ENCODE measurements around the gene BCL3. TPM values are rescaled to one million over a fixed set of nuclear protein-coding genes. Genes with fewer than 3 reads are reported as not detected.

The BCL3 gene
- total RNA-seq, 1 experiment from 2014 or later = 7.3 TPM

DNA sequence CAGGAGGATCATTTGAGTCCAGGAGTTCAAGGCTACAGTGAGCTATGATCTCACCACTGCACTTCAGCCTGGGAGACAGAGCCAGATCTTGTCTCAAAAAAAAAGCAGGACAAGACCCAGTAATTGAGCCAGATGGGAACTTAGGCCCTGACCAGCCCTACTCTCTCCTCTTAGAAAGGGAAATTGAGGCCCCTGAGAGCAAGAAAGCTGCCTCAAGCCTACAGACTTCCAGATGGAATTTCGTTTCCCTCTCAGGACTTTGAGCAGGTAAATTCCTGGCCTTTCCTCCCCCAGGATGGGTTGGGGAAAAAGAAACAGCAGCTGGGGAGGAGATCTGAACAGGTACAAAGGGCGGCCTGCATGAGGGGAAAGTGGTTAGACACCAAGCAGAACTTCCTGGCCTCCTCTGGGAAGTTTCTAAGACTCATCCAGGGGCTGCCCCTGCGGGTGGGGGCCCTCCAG is 3.6 kb upstream of the BCL3 start:
- Histone ChIP-seq H3K4me3 (no peak overlapping the region), H3K27ac (peak overlapping the region; percentile 5; the same call in 1 of the 2 replicates), H3K9me3 (replicated peaks) (no peaks in the 10 kb centered on the region), H3K27me3 (no peaks in the 10 kb centered on the region), H3K36me3 (no peaks in the 10 kb centered on the region), H3K4me1 (peaks cover 29% of the 10 kb centered on the region)
- no peak for DNase-seq

DNA sequence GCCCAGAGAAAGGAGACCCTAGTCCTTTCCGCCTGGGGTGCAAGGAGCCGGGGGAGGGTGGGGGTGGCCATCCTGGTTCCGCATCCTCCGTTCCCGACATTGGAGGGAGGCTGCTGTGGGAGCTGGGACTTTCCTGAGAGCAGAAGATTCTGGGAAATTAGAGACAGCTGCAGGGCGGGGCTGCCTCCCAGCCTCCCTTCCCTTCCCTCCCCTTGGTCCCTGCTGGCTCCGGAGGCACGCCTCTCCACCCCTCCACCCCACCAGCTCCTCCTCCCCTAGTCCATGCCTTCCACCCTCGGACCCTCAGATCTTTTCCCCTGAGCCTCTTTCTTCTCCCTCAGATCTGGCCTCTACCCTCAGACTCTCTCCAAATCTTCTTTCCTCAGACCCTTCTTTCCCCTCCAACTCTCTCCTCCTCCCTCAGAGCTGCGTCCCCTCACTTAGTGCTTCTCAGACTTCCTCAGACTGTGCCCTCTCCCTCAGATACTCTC is 3.1 kb upstream of the BCL3 start:
- H3K4me3 ChIP-seq = no peak overlapping the region
- peak; percentile 90 to 92 for DNase-seq
- H3K36me3 ChIP-seq = no peaks in the 10 kb centered on the region
- H3K9me3 ChIP-seq (replicated peaks) = no peaks in the 10 kb centered on the region
- peaks cover 29% of the 10 kb centered on the region for H3K4me1 ChIP-seq
- H3K27ac ChIP-seq = peak overlapping the region; percentile 5; the same call in 1 of the 2 replicates
- H3K27me3 ChIP-seq = no peaks in the 10 kb centered on the region

DNA sequence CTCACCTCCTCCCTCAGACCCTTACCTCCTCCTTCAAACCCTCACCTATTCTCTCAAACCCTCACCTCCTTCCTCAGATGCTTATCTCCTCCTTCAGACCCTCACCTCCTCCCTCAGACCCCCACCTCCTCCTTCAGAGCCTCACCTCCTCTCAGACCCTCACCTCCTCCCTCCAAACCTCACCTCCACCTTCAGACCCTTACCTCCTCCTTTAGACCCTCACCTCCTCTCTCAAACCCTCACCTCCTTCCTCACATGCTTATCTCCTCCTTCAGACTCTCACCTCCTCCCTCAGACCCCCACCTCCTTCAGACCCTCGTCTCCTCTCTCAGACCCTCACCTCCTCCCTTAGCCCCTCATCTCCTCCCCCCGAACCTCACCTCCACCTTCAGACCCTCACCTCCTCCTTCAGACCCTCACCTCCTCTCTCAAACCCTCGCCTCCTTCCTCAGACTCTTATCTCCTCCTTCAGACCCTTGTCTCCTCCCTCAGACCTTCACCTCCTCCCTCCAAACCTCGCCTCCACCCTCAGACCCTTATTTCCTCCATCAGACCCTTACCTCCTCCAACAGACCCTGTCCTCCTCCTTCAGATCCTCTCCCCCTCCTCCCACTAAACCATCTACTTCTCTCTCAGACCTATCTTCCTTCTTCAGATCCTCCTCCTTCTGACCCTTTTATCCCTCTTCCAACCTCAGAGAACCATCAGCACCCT is 2.5 kb upstream of the BCL3 start:
- no peak overlapping the region for H3K4me3 ChIP-seq
- H3K4me1 ChIP-seq = peaks cover 26% of the 10 kb centered on the region
- H3K27me3 ChIP-seq = no peaks in the 10 kb centered on the region
- H3K9me3 ChIP-seq (replicated peaks) = no peaks in the 10 kb centered on the region
- H3K27ac ChIP-seq = no peak overlapping the region
- DNase-seq = no peak
- no peaks in the 10 kb centered on the region for H3K36me3 ChIP-seq

DNA sequence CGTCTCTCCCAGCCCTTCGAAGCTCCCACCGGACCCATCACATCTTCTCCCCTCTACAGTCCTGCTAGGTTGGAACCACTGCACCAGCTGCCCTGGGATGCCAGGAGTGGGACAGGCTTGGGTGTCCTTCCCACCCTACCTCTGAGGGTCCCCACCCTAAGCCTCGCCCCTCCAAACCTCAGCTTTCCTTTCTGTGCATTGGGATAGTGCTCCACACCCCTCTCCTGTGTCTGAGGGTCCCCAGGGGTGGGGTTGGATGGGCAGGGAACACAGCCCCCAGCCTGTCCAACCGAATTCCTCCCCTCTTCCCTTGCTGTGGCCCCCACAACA is 1.9 kb upstream of the BCL3 start:
- H3K27ac ChIP-seq = no peak overlapping the region
- DNase-seq = no peak

DNA sequence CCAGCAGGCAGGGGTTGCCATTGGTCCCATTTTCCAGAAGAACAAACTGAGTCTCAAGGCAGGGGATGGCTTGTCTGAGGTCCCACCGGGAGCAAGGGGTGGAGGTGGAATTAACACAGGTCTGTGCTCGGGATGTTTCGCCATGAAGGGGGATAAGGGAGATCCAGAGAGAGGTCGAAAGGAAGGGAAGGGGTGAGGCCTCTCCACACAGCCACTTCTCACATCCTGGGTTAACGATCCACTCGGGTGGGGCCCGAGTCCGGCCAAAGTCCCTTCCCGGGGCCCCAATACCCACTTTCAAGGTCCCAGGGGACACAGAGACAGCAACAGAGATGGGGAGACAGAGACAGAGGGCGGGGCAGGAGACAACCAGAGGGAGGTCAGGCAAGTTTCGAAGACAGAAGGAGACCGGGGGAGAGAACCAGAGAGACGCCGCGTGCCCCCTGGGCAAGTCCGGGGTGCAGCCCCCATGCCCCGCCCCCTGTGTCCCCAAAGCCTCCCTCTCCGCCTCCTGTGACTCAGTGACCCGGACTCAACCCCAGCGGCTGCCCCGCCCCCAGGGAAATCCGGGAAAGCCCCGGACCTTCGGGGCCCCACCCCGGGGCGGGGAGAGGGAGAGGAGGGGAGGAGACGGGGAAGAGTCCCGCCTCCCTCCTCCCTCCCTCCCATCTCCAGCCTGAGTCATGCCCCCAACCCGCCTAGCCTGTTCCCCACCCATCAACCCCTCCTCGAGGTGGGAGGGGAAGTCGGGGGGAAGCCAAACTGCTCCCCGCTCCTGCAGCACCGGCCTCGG is 1.4 kb upstream of the BCL3 start:
- peak overlapping the region; percentile 75 for H3K4me3 ChIP-seq
- peaks cover 19% of the 10 kb centered on the region for H3K4me1 ChIP-seq
- H3K9me3 ChIP-seq (replicated peaks) = no peaks in the 10 kb centered on the region
- peak overlapping the region; percentile 63 for H3K27ac ChIP-seq
- DNase-seq = peak; percentile 94 to 95
- H3K36me3 ChIP-seq = no peaks in the 10 kb centered on the region
- H3K27me3 ChIP-seq = no peaks in the 10 kb centered on the region

More for the DNA sequence above, 1.9 kb upstream of the BCL3 start:
- Histone ChIP-seq H3K4me3 (no peak overlapping the region), H3K9me3 (replicated peaks) (no peaks in the 10 kb centered on the region), H3K27me3 (no peaks in the 10 kb centered on the region), H3K36me3 (no peaks in the 10 kb centered on the region), H3K4me1 (peaks cover 22% of the 10 kb centered on the region)

DNA sequence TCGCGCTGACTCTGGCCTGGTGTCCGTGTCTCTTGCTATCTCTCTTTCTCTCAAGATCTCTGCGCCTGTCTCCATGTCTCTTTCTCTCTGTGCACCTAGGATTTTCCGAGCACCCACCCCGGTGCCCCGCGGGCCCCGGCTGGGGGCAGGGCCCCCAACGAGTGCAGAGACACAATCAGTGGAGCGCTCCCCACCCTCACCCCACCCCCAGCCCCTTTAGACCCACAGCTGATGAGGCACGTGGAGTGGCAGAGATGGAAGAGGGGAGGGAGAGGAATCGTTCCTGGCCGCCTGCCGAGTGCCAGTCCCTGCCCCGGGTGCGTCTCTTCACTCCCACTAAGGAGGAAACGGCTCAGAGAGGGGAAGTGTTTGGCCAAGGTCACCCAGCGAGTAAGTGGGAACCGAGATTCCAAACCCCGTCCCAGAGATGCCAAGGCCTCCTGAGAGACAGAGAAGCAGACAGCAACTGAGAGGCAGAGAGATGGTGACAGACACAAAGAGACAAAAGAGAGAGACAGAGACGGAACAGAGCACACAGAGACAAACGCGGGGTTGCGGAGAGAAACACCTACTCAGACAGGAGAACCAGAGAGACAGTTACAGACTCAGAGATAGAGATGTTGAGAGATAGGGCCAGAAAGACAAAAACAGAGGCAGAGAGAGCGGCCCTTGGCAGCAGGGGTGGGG is 626 bp upstream of the BCL3 start:
- Histone ChIP-seq H3K9me3 (replicated peaks) (no peaks in the 10 kb centered on the region), H3K4me1 (peaks cover 17% of the 10 kb centered on the region), H3K27me3 (no peaks in the 10 kb centered on the region), H3K27ac (peak overlapping the region; percentile 63), H3K4me3 (peak overlapping the region; percentile 75), H3K36me3 (no peaks in the 10 kb centered on the region)
- DNase-seq = peak; percentile 66 to 72

DNA sequence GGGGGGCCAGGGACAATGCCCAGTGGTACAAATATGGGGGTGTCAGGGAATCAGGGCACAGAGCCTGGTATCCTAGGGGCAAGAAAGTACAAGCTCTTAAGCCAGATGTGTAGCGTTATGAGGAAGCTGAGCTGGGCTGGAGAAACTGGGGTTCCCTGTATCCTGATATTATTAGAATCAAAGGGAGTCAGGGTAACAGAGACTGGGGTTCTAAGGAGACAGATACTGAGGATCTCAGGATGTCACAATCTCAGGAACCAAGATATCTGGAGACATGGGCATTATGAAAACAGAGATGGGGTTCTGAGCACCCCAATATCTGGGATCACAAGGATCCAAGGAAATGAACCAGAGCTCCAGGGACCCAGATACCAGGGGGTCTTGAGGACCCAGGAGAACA is 784 bp downstream of the BCL3 start:
- Histone ChIP-seq H3K27me3 (no peaks in the 10 kb centered on the region), H3K4me3 (peak overlapping the region; percentile 75), H3K4me1 (peaks cover 22% of the 10 kb centered on the region), H3K9me3 (replicated peaks) (no peaks in the 10 kb centered on the region), H3K36me3 (no peaks in the 10 kb centered on the region), H3K27ac (peak overlapping the region; percentile 23; the same call in 1 of the 2 replicates)
- no peak for DNase-seq

DNA sequence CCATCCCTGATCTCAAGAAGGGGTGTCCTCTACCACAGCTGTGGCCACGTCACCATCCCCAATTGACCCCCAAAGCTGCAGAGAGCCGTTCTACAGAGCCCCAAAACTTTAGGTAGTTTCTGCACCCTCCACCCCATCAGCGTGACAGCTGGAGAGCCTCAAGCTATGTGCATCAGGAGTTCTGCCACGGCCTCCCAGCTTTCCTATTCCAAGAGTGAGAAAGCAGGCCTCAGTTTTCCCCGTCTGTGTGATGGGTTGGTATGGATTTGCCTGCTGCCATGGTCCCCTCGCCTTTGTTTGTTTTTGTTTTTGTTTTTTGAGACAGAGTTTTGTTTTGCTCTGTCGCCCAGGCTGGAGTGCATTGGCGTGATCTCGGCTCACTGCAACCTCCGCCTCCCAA is 1.5 kb downstream of the BCL3 start:
- Histone ChIP-seq H3K36me3 (no peaks in the 10 kb centered on the region), H3K27me3 (no peaks in the 10 kb centered on the region), H3K4me3 (no peak overlapping the region), H3K27ac (no peak overlapping the region), H3K9me3 (replicated peaks) (no peaks in the 10 kb centered on the region), H3K4me1 (peaks cover 24% of the 10 kb centered on the region)
- no peak for DNase-seq

DNA sequence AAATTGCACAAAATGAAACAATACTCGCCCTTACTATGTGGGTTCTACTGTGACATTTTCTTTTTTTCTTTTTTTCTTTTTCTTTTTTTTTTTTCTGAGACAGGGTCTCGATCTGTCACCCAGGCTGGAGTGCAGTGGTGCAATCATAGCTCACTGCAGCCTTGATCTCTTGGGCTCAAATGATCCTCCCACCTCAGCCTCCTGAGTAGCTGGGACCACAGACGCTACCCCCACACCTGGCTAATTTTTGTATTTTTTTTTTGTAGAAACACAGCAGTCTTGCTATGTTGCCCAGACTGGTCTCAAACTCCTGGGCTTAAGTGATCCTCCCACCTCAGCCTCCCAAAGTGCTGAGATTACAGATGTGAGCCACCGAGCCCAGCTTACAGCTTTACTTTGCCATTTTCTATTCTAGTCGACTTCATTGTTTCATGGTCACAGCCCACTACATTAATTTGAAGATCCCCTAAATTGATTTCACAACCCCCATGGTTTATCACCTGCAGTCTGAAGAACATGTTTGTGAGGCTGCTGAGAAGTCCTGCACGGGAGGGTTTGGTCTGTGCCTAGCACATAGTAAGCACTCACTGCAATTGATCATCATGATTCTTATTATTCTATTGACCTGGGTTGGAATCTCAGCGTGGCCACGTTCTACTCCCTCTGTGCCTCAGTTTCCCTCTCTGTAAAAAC is 3.8 kb downstream of the BCL3 start:
- Histone ChIP-seq H3K36me3 (peaks cover 3% of the 10 kb centered on the region; the same call in 1 of the 2 replicates), H3K27me3 (no peaks in the 10 kb centered on the region), H3K4me3 (no peak overlapping the region), H3K4me1 (peaks cover 20% of the 10 kb centered on the region), H3K9me3 (replicated peaks) (no peaks in the 10 kb centered on the region), H3K27ac (no peak overlapping the region)
- DNase-seq = no peak

DNA sequence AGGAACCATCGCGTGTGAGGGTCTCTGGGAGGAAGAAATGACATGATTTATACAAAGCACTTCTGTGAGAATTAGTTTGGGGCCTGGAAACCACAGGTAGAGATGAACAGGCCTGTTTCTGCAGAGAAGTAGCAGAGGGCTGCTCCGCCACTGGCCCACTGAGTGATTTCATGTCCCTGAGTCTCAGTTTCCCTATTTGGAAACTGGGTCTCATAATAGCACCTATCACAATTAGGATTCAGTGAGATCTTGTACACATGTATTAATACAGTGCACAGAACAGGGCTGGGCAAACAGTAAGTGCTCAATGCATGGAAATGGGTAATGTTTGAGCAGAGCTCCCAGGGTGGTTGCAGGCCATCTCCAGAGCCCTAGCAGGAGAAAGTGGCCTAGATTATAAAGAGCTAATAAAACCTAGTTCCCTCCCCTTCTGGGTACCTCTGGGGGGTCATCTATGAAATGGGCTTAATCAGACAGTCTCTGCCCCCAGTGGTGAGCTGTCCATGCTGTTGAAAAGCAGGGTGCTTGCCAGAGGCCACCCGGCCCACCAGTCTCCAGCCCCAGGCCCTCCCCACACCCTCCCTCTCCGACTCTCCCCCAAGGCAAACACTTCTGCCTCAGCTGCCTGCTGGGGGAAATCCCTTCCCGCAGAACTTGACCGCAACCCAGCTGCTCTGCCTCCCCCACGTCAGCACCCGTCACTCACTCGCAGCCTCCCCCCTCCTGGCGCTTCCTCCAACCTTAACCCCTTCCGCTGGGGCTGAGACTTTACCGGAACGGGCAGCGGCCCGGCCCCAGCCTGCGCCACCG is 4.5 kb downstream of the BCL3 start:
- Histone ChIP-seq H3K36me3 (peaks cover 7% of the 10 kb centered on the region; the same call in 1 of the 2 replicates), H3K27ac (peak overlapping the region; percentile 83; the same call in 1 of the 2 replicates), H3K27me3 (no peaks in the 10 kb centered on the region), H3K4me3 (peak overlapping the region; percentile 57), H3K4me1 (peaks cover 20% of the 10 kb centered on the region), H3K9me3 (replicated peaks) (no peaks in the 10 kb centered on the region)
- peak; percentile 97 to 98 for DNase-seq

DNA sequence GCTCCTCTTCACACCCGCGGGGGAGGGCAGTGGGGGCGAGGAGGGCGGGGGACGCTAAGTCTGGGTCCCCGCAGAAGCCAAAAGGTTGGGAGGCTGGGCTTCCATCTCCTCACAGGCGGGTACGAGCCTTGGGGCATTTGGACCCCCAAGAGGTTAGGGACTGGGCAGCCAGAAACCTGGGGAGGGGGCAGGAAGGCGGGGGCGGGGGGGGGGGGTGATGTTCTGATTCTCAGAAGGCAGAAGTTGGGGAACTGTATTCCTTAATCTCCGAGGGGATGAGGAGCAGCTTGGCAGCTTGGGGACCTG is 5.1 kb downstream of the BCL3 start:
- peaks cover 20% of the 10 kb centered on the region for H3K4me1 ChIP-seq
- H3K36me3 ChIP-seq = peaks cover 7% of the 10 kb centered on the region; the same call in 1 of the 2 replicates

DNA sequence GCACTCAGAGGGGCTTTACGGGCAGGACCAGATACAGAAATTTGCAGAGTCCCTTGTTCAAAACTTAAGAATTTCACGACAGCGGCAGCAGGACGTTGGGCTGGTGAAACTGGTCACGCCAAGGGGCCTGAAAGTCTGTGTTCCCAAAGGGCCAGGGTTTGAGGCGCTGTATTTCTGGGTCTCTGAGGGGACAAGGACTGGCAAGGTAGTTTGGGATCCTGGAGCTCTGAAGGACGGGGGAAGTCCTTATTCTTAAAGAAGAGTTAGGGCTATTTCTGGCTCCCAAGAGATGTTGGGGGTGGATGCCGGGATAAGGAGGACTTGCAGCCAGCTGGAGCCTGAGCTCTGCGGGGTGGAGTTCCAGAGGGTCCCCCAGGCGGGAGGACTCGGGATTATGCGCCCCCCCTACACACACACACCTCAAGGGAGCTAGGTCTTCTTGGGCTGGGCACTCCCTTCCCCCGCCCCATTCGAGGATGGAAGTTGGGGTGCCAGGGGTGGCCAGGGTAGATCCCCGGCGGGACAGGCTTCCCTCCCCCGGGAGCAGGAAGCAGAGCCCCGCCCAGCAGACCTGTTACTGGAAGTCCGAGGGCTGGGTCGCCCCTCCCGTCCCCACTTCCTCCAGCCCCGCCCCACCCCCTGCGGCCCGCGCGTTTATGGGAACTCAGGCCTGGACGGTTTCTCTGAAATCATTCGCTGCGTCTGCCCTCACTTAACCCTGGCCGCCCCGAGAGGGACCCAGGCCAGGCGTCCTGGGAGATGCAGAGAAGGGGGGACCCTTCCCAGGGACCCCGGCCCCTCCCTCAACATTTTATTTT is 5.6 kb downstream of the BCL3 start:
- H3K9me3 ChIP-seq (replicated peaks) = no peaks in the 10 kb centered on the region
- peak overlapping the region; percentile 57 for H3K4me3 ChIP-seq
- peaks cover 7% of the 10 kb centered on the region for H3K36me3 ChIP-seq
- H3K27ac ChIP-seq = peak overlapping the region; percentile 83
- peaks cover 20% of the 10 kb centered on the region for H3K4me1 ChIP-seq
- H3K27me3 ChIP-seq = no peaks in the 10 kb centered on the region
- DNase-seq = peak; percentile 89 to 93

More for the DNA sequence above, 5.1 kb downstream of the BCL3 start:
- no peaks in the 10 kb centered on the region for H3K27me3 ChIP-seq
- H3K4me3 ChIP-seq = peak overlapping the region; percentile 57
- H3K27ac ChIP-seq = peak overlapping the region; percentile 83
- DNase-seq = no peak
- no peaks in the 10 kb centered on the region for H3K9me3 ChIP-seq (replicated peaks)

DNA sequence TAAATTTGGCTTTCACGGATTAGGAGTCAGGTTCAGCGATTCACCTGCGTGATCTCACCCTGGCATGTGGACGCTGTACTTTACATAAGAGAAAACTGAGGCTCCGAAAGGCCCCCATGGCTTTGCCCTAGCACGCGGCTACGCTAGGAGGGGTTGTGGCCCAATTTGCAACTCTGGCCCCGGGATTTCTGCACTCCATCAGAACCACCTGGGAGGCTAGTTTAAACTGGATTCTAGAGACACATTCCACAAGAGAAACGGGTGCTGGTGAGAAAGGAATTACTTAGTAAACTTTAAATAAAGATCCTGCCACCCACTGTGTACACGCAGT is 6.2 kb downstream of the BCL3 start:
- peak overlapping the region; percentile 57 for H3K4me3 ChIP-seq
- peaks cover 20% of the 10 kb centered on the region for H3K4me1 ChIP-seq
- peak overlapping the region; percentile 83 for H3K27ac ChIP-seq
- H3K9me3 ChIP-seq (replicated peaks) = no peaks in the 10 kb centered on the region
- DNase-seq = no peak
- peaks cover 12% of the 10 kb centered on the region for H3K36me3 ChIP-seq
- H3K27me3 ChIP-seq = no peaks in the 10 kb centered on the region

Measured in SJCRH30 (cell line).